GM12878 (cell line): ENCODE data around the gene PRDM1. TPM values are rescaled to one million over a fixed set of nuclear protein-coding genes. Genes with fewer than 3 reads are reported as not detected.

Experiments used
- BACH1 ChIP-seq: fragments of 450-650 bp; IDR thresholded peaks from 2 replicates; pipeline ENCODE4 v1.6.1; 2017; ENCODE audit warnings: mild to moderate bottlenecking, borderline replicate concordance
- KAT2A ChIP-seq: conservative IDR thresholded peaks from 2 replicates; pipeline ENCODE4 v1.6.1; 2011; ENCODE audit warnings: low read depth, low read length; ENCODE audit not compliant: control insufficient read depth
- MXI1 ChIP-seq: fragments of 150-350 bp; IDR thresholded peaks from 2 replicates; pipeline ENCODE4 v1.6.1; 2011; ENCODE audit warnings: low read depth, mild to moderate bottlenecking, inconsistent platforms, low read length, improper control_type of control experiment
- polyA plus RNA-seq, 11 experiments: library from polyadenylated mRNA; depleted of rRNA in 4 of 11; unstranded in 6 of 11; stranded (reverse) in 5 of 11; fragments of >200 nt; fragmentation: Nextera tagmentation in 4 of 11; fragmentation: Illumina TruSeq in 1 of 11; extraction: Ambion mirVana in 4 of 11; extraction: Trizol in 1 of 11; gene quantifications; 1 replicate in 1 of 11; 2 replicates in 10 of 11; pipeline versions ENCODE4 v1.2.1 to v1.2.3, GENCODE V29; 2011 to 2016; ENCODE audit warnings: inconsistent platforms in 2 of 11, missing spikeins in 2 of 11, low read depth in 1 of 11
- total RNA-seq, 4 experiments: library from RNA; depleted of rRNA in 3 of 4; stranded (reverse); fragments of >200 nt in 3 of 4; fragmentation: Illumina TruSeq in 1 of 4; extraction: Trizol in 1 of 4; gene quantifications; 2 replicates each; pipeline versions ENCODE4 v1.2.1 to v1.2.3, GENCODE V29; 2013 to 2021
- TF ChIP-seq, protein P1 (sequence below): IDR thresholded peaks from 2 replicates; pipeline ENCODE4 v1.6.1; 2012; ENCODE audit warnings: improper control_type of control experiment, low read depth, low read length; ENCODE audit not compliant: insufficient replicate concordance
- TF ChIP-seq, protein P2 (sequence below): IDR thresholded peaks from 2 replicates; pipeline ENCODE4 v1.6.1; 2011; ENCODE audit warnings: low read depth, mild to moderate bottlenecking, low read length, moderate library complexity, borderline replicate concordance; ENCODE audit errors: extremely low read depth

Gene PRDM1
- total and polyA plus RNA-seq, 10 of the 15 experiments (the other 5 are each of a cell fraction or from before 2014, with no cell fraction given): 1.9 to 15.8 (median 4.1) TPM

DNA sequence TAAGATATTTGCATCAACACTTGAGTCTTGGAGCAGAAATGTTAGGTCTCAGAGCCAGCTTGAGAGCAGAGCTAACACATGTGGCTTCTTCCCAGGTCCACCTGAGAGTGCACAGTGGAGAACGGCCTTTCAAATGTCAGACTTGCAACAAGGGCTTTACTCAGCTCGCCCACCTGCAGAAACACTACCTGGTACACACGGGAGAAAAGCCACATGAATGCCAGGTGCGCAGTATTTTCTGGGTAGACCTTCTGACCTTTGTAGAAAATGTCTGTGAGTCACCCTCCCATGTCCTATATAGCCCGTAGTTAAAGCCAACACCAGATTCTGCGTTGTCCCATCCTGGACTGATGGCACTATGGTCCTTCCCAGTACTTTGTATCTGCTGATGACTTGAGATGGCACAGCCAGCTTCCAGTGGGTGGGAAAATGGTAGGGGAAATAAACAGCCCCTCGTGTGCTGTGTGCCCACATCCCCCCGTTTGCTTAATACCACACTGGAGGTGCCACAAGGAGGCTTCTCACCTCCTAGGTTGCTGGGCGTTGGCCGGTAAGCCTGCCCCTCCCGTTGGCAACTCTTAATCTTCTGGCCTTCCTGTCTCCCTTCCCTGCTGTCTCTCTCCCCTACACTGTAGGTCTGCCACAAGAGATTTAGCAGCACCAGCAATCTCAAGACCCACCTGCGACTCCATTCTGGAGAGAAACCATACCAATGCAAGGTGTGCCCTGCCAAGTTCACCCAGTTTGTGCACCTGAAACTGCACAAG lies 20.3 kb downstream of the PRDM1 start (continued):
- TF ChIP-seq, protein P1, sequence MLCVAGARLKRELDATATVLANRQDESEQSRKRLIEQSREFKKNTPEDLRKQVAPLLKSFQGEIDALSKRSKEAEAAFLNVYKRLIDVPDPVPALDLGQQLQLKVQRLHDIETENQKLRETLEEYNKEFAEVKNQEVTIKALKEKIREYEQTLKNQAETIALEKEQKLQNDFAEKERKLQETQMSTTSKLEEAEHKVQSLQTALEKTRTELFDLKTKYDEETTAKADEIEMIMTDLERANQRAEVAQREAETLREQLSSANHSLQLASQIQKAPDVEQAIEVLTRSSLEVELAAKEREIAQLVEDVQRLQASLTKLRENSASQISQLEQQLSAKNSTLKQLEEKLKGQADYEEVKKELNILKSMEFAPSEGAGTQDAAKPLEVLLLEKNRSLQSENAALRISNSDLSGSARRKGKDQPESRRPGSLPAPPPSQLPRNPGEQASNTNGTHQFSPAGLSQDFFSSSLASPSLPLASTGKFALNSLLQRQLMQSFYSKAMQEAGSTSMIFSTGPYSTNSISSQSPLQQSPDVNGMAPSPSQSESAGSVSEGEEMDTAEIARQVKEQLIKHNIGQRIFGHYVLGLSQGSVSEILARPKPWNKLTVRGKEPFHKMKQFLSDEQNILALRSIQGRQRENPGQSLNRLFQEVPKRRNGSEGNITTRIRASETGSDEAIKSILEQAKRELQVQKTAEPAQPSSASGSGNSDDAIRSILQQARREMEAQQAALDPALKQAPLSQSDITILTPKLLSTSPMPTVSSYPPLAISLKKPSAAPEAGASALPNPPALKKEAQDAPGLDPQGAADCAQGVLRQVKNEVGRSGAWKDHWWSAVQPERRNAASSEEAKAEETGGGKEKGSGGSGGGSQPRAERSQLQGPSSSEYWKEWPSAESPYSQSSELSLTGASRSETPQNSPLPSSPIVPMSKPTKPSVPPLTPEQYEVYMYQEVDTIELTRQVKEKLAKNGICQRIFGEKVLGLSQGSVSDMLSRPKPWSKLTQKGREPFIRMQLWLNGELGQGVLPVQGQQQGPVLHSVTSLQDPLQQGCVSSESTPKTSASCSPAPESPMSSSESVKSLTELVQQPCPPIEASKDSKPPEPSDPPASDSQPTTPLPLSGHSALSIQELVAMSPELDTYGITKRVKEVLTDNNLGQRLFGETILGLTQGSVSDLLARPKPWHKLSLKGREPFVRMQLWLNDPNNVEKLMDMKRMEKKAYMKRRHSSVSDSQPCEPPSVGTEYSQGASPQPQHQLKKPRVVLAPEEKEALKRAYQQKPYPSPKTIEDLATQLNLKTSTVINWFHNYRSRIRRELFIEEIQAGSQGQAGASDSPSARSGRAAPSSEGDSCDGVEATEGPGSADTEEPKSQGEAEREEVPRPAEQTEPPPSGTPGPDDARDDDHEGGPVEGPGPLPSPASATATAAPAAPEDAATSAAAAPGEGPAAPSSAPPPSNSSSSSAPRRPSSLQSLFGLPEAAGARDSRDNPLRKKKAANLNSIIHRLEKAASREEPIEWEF: no peak
- TF ChIP-seq BACH1 (no peak), KAT2A (no peak), MXI1 (no peak)
- TF ChIP-seq, protein P2, sequence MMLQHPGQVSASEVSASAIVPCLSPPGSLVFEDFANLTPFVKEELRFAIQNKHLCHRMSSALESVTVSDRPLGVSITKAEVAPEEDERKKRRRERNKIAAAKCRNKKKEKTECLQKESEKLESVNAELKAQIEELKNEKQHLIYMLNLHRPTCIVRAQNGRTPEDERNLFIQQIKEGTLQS: no peak
